ENCODE measurements around the gene PLXDC2. TPM values are rescaled to one million over a fixed set of nuclear protein-coding genes. Genes with fewer than 3 reads are reported as not detected.

Gene PLXDC2
- total RNA-seq, 1 experiment from 2014 or later: not detected

DNA sequence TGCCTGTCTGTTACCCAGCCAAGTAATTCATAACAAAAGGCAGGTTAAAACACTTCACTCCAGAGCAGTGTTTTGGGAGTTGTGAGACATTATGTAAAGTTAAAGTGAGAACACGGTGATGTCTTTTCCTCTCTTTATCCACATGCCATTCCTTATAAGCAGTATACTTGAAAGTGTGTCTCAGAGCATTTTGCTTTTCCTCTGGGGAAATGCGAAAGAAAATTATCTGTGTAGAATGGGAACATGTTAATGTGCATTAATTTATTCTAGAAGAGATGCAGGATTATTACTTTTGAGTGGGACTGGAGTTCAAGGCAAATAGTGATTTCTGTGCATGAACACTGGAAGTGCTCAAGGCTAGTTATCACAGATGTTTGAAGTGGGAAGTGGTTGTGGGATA, 170.4 kb downstream of the PLXDC2 start:
- intact Hi-C loops (cut with micrococcal nuclease; ENCODE audit: unreplicated experiment): no loop called here
- no peak overlapping the region for H3K27ac Mint-ChIP-seq (ENCODE audit: unreplicated experiment)
- H3K27me3 Mint-ChIP-seq (ENCODE audit: unreplicated experiment): no peaks in the 10 kb centered on the region

DNA sequence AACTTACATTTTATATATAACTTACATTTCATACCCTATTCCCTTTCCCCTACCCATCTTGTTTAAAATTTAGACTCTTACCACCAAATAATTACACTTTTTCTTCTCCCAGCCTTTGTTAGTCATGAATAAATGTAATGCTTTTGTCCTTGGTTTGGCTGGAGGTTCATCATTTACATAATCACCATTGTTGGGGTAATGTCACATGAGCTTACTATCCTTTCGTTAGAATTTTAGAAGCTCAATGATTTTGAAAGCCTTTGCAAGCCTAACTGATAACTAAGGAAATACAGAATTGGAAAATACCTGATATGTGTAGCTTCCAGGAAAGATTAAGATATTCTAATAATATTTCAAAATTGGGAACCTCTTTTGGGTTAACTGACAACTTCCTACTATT, 171.7 kb downstream of the PLXDC2 start:
- Mint-ChIP-seq H3K36me3 (ENCODE audit: insufficient read depth, unreplicated experiment) (no peaks in the 10 kb centered on the region), H3K27me3 (ENCODE audit: unreplicated experiment) (no peaks in the 10 kb centered on the region), H3K27ac (ENCODE audit: unreplicated experiment) (no peak overlapping the region), H3K4me1 (ENCODE audit: low read depth, unreplicated experiment) (no peaks in the 10 kb centered on the region), H3K9me3 (ENCODE audit: low read depth, unreplicated experiment) (peaks cover 4% of the 10 kb centered on the region), H3K4me3 (ENCODE audit: low read depth, unreplicated experiment) (no peak overlapping the region)
- intact Hi-C loops (cut with micrococcal nuclease; ENCODE audit: unreplicated experiment): no loop called here
- TF ChIP-seq, protein P1, sequence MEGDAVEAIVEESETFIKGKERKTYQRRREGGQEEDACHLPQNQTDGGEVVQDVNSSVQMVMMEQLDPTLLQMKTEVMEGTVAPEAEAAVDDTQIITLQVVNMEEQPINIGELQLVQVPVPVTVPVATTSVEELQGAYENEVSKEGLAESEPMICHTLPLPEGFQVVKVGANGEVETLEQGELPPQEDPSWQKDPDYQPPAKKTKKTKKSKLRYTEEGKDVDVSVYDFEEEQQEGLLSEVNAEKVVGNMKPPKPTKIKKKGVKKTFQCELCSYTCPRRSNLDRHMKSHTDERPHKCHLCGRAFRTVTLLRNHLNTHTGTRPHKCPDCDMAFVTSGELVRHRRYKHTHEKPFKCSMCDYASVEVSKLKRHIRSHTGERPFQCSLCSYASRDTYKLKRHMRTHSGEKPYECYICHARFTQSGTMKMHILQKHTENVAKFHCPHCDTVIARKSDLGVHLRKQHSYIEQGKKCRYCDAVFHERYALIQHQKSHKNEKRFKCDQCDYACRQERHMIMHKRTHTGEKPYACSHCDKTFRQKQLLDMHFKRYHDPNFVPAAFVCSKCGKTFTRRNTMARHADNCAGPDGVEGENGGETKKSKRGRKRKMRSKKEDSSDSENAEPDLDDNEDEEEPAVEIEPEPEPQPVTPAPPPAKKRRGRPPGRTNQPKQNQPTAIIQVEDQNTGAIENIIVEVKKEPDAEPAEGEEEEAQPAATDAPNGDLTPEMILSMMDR (IDR thresholded peaks at IDR 0.05; ENCODE audit: unreplicated experiment): no peak
- BruUV-seq (replicated peaks): no TSS peak
- CTCF ChIA-PET: no interaction called here
- DNase-seq: no peak

More for the DNA sequence above, 170.4 kb downstream of the PLXDC2 start:
- no peaks in the 10 kb centered on the region for H3K9me3 Mint-ChIP-seq (ENCODE audit: low read depth, unreplicated experiment)
- no peaks in the 10 kb centered on the region for H3K36me3 Mint-ChIP-seq (ENCODE audit: insufficient read depth, unreplicated experiment)
- CTCF ChIA-PET: no interaction called here
- TF ChIP-seq, protein P1 (IDR thresholded peaks at IDR 0.05; ENCODE audit: unreplicated experiment): no peak
- DNase-seq: no peak
- H3K4me3 Mint-ChIP-seq (ENCODE audit: low read depth, unreplicated experiment): no peak overlapping the region
- H3K4me1 Mint-ChIP-seq (ENCODE audit: low read depth, unreplicated experiment): no peaks in the 10 kb centered on the region
- BruUV-seq (replicated peaks): no TSS peak

DNA sequence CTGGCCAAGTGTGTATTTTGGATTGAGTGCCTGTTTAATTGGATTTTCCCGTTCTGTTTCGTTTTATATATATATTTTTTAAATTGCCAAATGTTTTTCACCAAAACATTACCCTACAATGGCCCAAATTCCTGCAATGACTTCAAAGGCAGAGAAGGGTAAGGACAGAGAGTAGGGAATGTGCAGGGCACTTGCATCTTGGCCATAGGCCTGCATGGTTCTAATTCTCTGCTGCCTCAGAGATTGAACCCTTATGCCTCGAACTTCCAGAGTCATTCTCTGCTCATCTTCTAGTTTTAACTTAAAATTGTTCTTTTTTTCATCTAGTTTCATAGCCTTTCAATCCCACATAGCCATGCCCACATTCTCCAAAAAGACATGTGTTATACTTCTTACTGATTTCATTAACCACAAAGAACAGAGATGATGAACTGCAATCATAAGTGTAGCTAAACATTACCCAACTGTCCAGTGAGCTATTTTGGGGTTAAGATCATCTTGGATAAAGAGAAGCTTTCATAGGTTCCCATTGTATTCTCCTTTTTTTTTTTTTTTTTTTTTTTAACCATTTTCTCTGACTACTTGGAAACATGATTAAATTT, 177.6 kb downstream of the PLXDC2 start:
- Mint-ChIP-seq H3K4me1 (ENCODE audit: low read depth, unreplicated experiment) (no peaks in the 10 kb centered on the region), H3K27me3 (ENCODE audit: unreplicated experiment) (no peaks in the 10 kb centered on the region), H3K9me3 (ENCODE audit: low read depth, unreplicated experiment) (peaks cover 7% of the 10 kb centered on the region), H3K36me3 (ENCODE audit: insufficient read depth, unreplicated experiment) (no peaks in the 10 kb centered on the region), H3K4me3 (ENCODE audit: low read depth, unreplicated experiment) (no peak overlapping the region), H3K27ac (ENCODE audit: unreplicated experiment) (no peak overlapping the region)
- CTCF ChIA-PET: no interaction called here
- intact Hi-C loops (cut with micrococcal nuclease; ENCODE audit: unreplicated experiment): no loop called here
- DNase-seq: no peak
- TF ChIP-seq, protein P1 (IDR thresholded peaks at IDR 0.05; ENCODE audit: unreplicated experiment): no peak
- no TSS peak for BruUV-seq (replicated peaks)

DNA sequence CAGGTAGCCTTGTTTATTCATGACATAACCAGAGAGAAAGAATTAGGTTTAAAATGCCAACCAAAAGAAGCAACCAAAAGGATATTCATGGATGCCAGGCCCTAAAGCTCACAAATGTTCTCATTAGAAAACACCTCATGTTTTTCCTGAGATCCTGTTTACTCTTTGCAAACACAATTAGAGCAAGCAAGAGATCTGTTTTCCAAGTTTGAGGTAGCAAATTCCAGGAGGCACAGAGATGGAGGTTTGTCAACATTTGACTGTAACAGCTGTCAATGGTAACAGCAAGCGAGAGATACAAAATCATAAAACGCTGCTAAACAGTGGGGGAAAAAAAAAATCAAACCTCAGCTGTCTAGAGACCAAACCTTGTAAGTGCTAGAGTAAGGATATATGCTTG, 182.2 kb downstream of the PLXDC2 start:
- CTCF ChIA-PET: interaction anchor here (0.5 kb wide), 1 partner anchor 219 kb away, joined by 9 read pairs; no protein-coding TSS in a partner anchor
- DNase-seq: no peak
- Mint-ChIP-seq H3K36me3 (ENCODE audit: insufficient read depth, unreplicated experiment) (no peaks in the 10 kb centered on the region), H3K9me3 (ENCODE audit: low read depth, unreplicated experiment) (peaks cover 12% of the 10 kb centered on the region), H3K27ac (ENCODE audit: unreplicated experiment) (no peak overlapping the region), H3K4me3 (ENCODE audit: low read depth, unreplicated experiment) (no peak overlapping the region), H3K27me3 (ENCODE audit: unreplicated experiment) (no peaks in the 10 kb centered on the region), H3K4me1 (ENCODE audit: low read depth, unreplicated experiment) (no peaks in the 10 kb centered on the region)
- no TSS peak for BruUV-seq (replicated peaks)
- intact Hi-C loops (cut with micrococcal nuclease; ENCODE audit: unreplicated experiment): no loop called here
- TF ChIP-seq, protein P1 (IDR thresholded peaks at IDR 0.05; ENCODE audit: unreplicated experiment): no peak

Data from Calu3 (cell line).